Activated T-cell treated with anti-CD3 and anti-CD28 coated beads for 4 hours (primary cell): Measurements from ENCODE around the gene GAGE12G.
"Not testable (repeated sequence)": the region's sequence is repeated elsewhere in the genome, so short reads cannot be mapped to it uniquely, and the experiment has no call there.

Experiments used
- DNase-seq: peaks from one replicate; pipeline ENCODE4 v3.0.0-alpha.2; 2020

Gene GAGE12G

GRCh38 chrX:49570100-49570499, at the start of gene GAGE12G:
GAGE12G (plus strand) TSS chrX:49570400; CDS start chrX:49571555, 1,155 bp downstream.
- not testable (repeated sequence) for DNase-seq

GRCh38 chrX:49531877-49532276, 38.3 kb upstream of the GAGE12G start, which contains the start of gene GAGE12C:
GAGE12C (plus strand) TSS chrX:49532177; CDS start chrX:49533332, 1,155 bp downstream.
- DNase-seq: not testable (repeated sequence)

GRCh38 chrX:49541433-49541832, 28.8 kb upstream of the GAGE12G start, which contains the start of gene GAGE12D:
GAGE12D (plus strand) TSS chrX:49541733; CDS start chrX:49542888, 1,155 bp downstream.
- DNase-seq: not testable (repeated sequence)

GRCh38 chrX:49550989-49551388, 19.2 kb upstream of the GAGE12G start, which contains the start of gene GAGE12E:
GAGE12E (plus strand) TSS chrX:49551289; CDS start chrX:49552444, 1,155 bp downstream.
- DNase-seq: not testable (repeated sequence)

- not testable (repeated sequence) for DNase-seq
Observed at GRCh38 chrX:49560542-49560941, 9.7 kb upstream of the GAGE12G start, which contains the start of gene GAGE12F. GAGE12F (plus strand) TSS chrX:49560842; CDS start chrX:49561997, 1,155 bp downstream.

DNA sequence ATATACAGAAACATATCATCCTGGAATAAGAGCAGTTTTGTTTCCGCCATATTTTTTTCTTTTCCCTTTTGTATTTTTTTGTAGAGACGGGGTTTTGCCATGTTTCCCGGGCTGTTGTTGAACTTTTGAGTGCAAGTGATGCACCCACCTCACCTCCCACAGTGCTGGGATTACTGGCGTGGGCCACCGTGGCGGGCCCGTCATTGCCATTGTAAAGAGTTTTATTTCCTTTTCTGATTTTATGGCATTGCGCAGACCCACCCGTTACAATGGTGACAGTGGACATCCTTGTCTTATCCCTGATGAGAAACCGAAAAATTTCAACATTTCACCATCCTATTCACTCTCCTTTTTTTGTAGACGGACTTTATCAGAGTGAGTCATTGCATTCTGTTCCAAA, 1.5 kb upstream of the GAGE12G start:
- not testable (repeated sequence) for DNase-seq

DNA sequence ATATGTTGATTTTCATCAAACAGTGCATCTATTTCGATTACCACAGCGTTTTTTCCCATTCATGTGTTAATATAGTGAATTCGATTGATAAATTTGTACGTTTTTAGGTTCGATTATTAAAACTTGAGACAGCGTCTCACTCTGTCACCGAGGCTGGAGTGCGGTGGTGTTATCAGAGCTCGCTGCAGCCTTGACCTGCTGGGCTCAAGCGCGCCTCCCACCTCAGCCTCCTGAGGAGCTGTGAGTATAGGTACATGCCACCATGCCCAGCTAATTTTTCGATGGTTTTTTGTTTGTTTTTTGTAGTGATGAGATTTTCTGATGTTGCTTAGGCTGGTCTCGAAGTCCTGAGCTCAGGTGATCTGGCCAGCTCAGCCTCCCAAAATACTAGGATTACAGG, 1.0 kb upstream of the GAGE12G start:
- DNase-seq: not testable (repeated sequence)

DNA sequence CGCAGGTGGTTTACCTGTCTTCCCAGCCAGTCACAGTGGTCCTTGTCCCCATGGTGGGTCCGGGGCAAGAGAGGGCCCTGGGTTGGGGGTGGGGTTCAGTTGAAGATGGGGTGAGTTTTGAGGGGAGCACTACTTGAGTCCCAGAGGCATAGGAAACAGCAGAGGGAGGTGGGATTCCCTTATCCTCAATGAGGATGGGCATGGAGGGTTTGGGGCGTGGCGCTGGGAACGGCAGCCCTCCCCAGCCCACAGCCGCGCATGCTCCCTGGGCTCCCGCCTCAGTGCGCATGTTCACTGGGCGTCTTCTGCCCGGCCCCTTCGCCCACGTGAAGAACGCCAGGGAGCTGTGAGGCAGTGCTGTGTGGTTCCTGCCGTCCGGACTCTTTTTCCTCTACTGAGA, 9.4 kb downstream of the GAGE12G start, which contains the start of gene GAGE12H:
TSS of gene GAGE12H (plus strand) at position 301 of the 400 bp plus-strand sequence. CDS start 1,155 bp downstream, outside the sequence.
- DNase-seq: not testable (repeated sequence)

GRCh38 chrX:49589196-49589595, 19.0 kb downstream of the GAGE12G start, which contains the start of gene GAGE2A:
GAGE2A (plus strand) TSS chrX:49589496; CDS start chrX:49590651, 1,155 bp downstream.
- not testable (repeated sequence) for DNase-seq

DNA sequence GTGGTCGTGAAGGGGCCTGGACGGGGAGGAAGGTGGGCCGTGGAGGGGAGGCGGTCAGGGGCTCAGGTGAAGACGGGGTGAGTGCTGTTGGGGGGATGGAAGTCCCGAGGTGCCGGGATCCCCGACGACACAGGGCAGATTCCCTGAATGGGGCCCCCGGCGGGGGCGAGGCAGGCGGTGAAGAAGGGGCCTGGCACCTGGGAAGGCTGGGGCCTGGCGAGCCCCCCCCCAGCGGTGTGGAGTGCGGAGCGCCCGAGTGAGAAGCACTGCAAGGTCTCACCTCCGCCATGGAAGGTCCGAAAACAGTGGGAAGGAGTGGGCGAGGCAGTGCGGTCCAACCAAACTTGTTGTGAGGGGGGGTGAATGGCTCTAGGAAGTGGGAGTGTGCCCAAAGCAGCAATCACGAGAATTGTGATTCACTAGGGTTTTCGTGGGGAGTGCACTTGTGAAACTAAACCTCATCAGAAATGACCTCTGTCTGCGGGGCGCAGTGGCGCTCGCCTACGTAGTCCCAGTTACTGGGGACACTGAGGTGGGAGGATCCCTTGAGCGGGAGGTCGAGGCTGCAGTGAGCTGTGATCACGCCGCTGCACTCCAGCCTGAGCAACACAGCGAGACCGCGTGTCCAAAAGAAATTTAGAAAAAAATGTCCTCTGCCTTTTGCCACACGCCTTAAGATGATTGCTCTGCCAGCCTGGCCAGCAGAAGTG, 19.7 kb downstream of the GAGE12G start:
- DNase-seq: not testable (repeated sequence)

DNA sequence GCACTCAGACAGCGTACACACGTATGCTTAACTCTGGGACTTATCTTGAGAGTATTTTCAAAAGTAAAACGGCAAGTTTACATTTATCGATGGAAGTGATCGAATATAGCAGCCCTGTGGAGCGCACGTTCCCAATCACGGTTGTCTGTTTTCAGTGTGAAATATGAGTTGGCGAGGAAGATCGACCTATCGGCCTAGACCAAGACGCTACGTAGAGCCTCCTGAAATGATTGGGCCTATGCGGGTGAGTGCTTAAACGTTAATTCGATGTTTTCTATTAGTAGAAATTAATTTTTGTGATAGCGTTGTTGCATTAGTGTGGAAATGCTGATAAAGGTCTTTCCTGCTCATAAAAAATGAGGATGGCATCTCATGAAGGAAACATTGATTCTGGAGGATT, 20.3 kb downstream of the GAGE12G start:
- not testable (repeated sequence) for DNase-seq

- not testable (repeated sequence) for DNase-seq
Observed at GRCh38 chrX:49598720-49599119, 28.5 kb downstream of the GAGE12G start, which contains the start of gene GAGE1. GAGE1 (plus strand) TSS chrX:49599020; CDS start chrX:49600175, 1,155 bp downstream.

DNA sequence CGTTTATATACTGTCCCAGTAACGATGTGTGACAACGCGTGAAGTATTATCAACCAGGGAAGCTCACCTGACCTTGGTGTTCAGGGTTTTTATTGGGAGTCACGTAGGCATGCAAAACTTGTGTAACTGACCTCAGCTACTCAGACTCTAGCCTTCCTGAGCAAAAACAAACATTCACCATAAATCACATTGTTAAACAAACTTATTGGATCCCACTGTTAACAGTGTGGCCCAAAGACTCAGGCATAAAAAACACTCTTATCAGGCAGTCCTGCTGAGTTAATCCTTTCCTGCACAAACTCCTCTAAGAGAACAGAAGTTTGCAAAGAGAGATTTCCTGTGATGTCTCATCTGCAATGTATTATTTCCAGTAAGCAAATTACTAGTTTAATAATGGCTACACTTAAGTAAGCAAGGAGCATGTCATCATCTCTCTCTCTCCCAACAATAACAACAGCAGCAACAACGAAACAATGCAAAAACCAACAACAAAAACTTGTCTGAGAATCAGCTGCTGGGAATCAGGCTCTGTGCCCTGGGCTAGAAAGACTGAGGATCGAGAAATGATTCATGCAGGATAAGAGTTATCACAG, 40.6 kb downstream of the GAGE12G start:
- DNase-seq: no peak

DNA sequence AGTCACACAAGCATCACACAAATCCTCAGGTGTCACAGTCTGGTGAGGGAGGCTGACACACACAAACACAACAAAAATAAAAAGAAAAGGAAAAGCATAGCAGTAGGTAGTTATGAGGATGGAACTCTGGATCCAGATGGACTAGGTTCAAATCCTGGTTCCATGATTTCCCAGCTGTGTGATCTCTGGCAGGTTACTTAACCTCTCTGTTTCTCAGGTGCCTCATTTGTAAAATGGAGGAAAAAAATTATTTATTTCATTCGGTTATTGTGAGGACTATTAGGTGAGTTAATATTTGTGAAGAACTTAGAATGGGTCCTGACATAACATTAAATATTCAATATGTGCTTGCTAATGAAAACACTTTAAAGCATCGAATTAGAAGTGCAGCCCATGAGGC, 48.4 kb downstream of the GAGE12G start:
- no peak for DNase-seq
